ENCODE results near the gene HYAL1.

The HYAL1 gene

DNA sequence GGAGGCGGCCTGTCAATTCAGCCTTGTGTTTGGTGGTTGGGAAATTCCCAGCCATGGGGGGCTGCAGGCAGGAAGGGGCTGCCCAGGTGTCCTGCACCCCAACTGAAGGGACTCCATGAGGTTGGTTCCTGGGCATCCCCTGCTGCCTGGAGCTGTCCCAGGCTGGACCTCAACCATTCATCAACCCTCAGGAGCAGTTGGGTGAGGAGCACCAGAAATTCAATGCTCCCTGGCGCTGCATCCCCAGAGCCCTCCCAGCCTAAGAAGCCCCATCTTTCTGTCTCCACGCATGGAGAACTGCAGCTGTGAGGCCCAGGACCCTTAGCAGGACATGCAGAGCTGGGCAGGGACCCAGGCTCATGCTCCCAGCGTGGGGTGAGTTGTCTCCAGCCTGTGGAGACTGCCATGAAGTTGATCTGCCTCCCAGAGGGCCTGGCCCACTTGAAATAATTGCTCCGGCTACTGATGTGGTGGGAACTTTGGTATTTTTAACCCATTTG, 42.4 kb downstream of the HYAL1 start:
- H3K36me3 ChIP-seq (ENCODE audit: control insufficient read depth in 1 of 2, insufficient read depth in 2 of 2, low read depth in 1 of 2, low read length in 2 of 2) = peaks cover 35 to 38% of the 10 kb centered on the region in 2 experiments
- H4K91ac ChIP-seq (ENCODE audit: low read length) = peak overlapping the region; percentile 99

DNA sequence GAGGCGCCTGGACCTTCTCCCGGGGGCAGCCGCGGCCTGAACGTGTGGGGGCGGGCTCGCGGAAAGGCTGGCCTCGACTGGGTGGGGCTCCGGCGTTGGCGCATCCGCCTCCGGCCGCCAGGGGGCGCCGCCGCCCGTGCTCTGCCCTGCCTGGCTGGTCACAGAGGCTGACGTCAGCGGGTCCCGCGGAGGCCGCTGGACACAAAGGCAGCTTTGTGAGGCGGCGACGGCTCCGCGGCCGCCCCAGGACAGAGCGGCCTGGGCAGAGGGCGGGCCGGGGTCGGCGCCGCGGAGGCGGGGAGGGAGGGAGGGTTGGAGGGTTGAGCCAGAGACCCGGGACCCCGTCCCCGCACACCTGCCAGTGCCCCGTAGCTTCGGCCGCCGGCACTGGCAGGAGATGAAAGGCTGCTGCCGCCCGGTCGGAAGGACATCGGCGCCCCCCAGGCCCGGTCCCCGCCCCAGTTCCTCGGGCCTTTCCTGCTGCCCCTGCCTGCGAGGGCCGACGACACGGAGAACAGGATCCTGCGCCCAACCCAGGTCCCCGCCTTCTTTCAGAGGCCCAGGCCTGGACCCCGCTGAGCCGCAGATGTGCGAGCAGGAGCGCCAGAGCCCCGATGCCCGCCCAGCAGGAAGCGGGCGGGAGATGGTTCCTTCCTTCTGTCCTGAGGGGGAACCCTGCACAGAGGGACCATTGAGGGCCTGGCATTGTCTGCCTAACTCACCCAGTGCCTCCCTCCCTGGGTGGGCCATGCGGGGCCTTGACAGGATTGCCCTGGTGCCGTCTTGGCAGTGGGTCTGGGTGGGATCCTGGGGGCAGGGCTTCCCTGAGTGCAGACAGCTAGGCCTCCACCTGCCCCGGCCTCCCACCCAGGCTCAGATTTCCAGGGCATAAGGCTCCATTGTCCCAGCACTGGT, 43.1 kb downstream of the HYAL1 start:
- peak overlapping the region; percentile 87 for H2BK120ac ChIP-seq (ENCODE audit: low read depth, low read length)
- peak; percentile 88 for DNase-seq
- H3K27ac ChIP-seq (ENCODE audit: low read length, poor library complexity, severe bottlenecking) = peak overlapping the region; percentile 91
- H2BK5ac ChIP-seq (ENCODE audit: low read depth, low read length, poor library complexity, severe bottlenecking) = peak overlapping the region; percentile 92
- peak overlapping the region; percentile 81 to 96 for H3K18ac ChIP-seq (ENCODE audit: low read depth in 1 of 2, low read length in 2 of 2)
- peak overlapping the region in 1 of 2 experiments; percentile 59 for H2BK12ac ChIP-seq (ENCODE audit: low read length in 2 of 2)
- H3K27me3 ChIP-seq (ENCODE audit: control insufficient read depth in 1 of 2, insufficient read depth in 1 of 2, low read length in 2 of 2) = no peaks in the 10 kb centered on the region
- H3K4me1 ChIP-seq (ENCODE audit: control insufficient read depth, insufficient read depth, low read depth, low read length) = peaks cover 50% of the 10 kb centered on the region
- peak overlapping the region; percentile 79 for H3K4me2 ChIP-seq (ENCODE audit: low read length, poor library complexity, severe bottlenecking)
- peak overlapping the region; percentile 73 for H2BK15ac ChIP-seq (ENCODE audit: low read depth, poor library complexity, severe bottlenecking)
- H3K9ac ChIP-seq (ENCODE audit: low read length) = peak overlapping the region; percentile 91
- no peaks in the 10 kb centered on the region for H3K9me3 ChIP-seq (ENCODE audit: control insufficient read depth, low read length)
- H2AFZ ChIP-seq (ENCODE audit: low read depth, low read length) = no peak overlapping the region
- peak overlapping the region; percentile 99 for H4K91ac ChIP-seq (ENCODE audit: low read length)
- WGBS = 5% methylated on average over 51 of the region's 70 CpGs
- H4K8ac ChIP-seq (ENCODE audit: low read length) = peak overlapping the region; percentile 92
- H3K36me3 ChIP-seq (ENCODE audit: control insufficient read depth in 1 of 2, insufficient read depth in 2 of 2, low read depth in 1 of 2, low read length in 2 of 2) = peaks cover 39 to 43% of the 10 kb centered on the region in 2 experiments
- peak overlapping the region; percentile 94 for H3K4ac ChIP-seq (ENCODE audit: low read depth in 1 of 2, low read length in 2 of 2)
- H3K23ac ChIP-seq (ENCODE audit: low read length in 2 of 2) = peak overlapping the region in 1 of 2 experiments; percentile 98
- H3K14ac ChIP-seq (ENCODE audit: low read length in 2 of 2) = peak overlapping the region in 1 of 2 experiments; percentile 73
- peak overlapping the region; percentile 54 to 78 for H3K4me3 ChIP-seq (ENCODE audit: insufficient read depth in 1 of 2, low read depth in 1 of 2, low read length in 2 of 2)
- peak overlapping the region; percentile 94 for H2AK5ac ChIP-seq (ENCODE audit: low read length, severe bottlenecking)
- peaks cover 20% of the 10 kb centered on the region for H3K79me1 ChIP-seq (replicated peaks; ENCODE audit: low read length, poor library complexity, severe bottlenecking)

More for the DNA sequence above, 42.4 kb downstream of the HYAL1 start:
- H3K4me1 ChIP-seq (ENCODE audit: control insufficient read depth, insufficient read depth, low read depth, low read length) = peaks cover 55% of the 10 kb centered on the region
- H3K27me3 ChIP-seq (ENCODE audit: control insufficient read depth in 1 of 2, insufficient read depth in 1 of 2, low read length in 2 of 2) = no peaks in the 10 kb centered on the region
- peak overlapping the region; percentile 94 for H2AK5ac ChIP-seq (ENCODE audit: low read length, severe bottlenecking)
- no peaks in the 10 kb centered on the region for H3K9me3 ChIP-seq (ENCODE audit: control insufficient read depth, low read length)
- peak overlapping the region; percentile 81 to 96 for H3K18ac ChIP-seq (ENCODE audit: low read depth in 1 of 2, low read length in 2 of 2)
- peak overlapping the region; percentile 79 for H3K4me2 ChIP-seq (ENCODE audit: low read length, poor library complexity, severe bottlenecking)
- H3K27ac ChIP-seq (ENCODE audit: low read length, poor library complexity, severe bottlenecking) = peak overlapping the region; percentile 91
- H3K9ac ChIP-seq (ENCODE audit: low read length) = peak overlapping the region; percentile 91
- H3K23ac ChIP-seq (ENCODE audit: low read length in 2 of 2) = peak overlapping the region in 1 of 2 experiments; percentile 14
- H2BK12ac ChIP-seq (ENCODE audit: low read length in 2 of 2) = peak overlapping the region in 1 of 2 experiments; percentile 59
- peaks cover 19% of the 10 kb centered on the region for H3K79me1 ChIP-seq (replicated peaks; ENCODE audit: low read length, poor library complexity, severe bottlenecking)
- peak; percentile 68 for DNase-seq
- peak overlapping the region; percentile 73 for H2BK15ac ChIP-seq (ENCODE audit: low read depth, poor library complexity, severe bottlenecking)
- 73% methylated on average over 5 of the region's 5 CpGs for WGBS
- peak overlapping the region; percentile 87 for H2BK120ac ChIP-seq (ENCODE audit: low read depth, low read length)
- no peak overlapping the region for H2AFZ ChIP-seq (ENCODE audit: low read depth, low read length)
- peak overlapping the region; percentile 92 for H4K8ac ChIP-seq (ENCODE audit: low read length)
- H3K4ac ChIP-seq (ENCODE audit: low read depth in 1 of 2, low read length in 2 of 2) = peak overlapping the region; percentile 94
- H3K14ac ChIP-seq (ENCODE audit: low read length in 2 of 2) = peak overlapping the region in 1 of 2 experiments; percentile 73
- H2BK5ac ChIP-seq (ENCODE audit: low read depth, low read length, poor library complexity, severe bottlenecking) = no peak overlapping the region
- H3K4me3 ChIP-seq (ENCODE audit: insufficient read depth in 1 of 2, low read depth in 1 of 2, low read length in 2 of 2) = peak overlapping the region in 1 of 2 experiments; percentile 78

DNA sequence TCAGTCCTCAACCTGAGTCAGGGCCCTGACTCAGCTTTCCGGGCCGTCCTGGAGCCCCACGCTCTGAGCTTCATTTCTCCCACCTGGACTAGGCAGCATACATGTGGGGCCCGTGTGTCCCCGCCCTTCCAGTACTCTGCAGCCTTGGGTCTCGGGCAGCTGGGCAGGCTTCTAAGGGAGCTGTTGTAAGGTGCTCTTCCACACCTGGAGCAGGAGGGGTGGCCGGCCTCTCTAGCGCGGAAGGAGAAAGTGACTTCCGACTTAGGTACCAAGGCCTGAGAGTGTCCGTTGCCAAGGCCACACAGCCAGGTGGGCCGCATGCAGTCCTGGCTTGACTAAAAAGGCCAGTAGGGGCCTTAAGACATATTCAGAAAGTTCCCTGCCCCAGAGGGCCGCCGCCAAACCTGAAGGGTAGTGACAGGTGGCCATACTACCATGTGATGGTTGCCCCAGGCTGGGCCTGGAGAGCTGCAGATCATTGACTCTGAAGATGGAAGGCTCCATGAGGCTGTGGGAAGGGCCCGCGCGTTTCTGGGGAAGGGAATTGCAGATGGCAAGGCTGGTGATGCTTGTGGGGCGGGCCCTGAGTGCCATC, 43.8 kb downstream of the HYAL1 start:
- Histone ChIP-seq H4K91ac (ENCODE audit: low read length) (no peak overlapping the region), H2AFZ (ENCODE audit: low read depth, low read length) (no peak overlapping the region), H3K27me3 (ENCODE audit: control insufficient read depth in 1 of 2, insufficient read depth in 1 of 2, low read length in 2 of 2) (no peaks in the 10 kb centered on the region), H3K9ac (ENCODE audit: low read length) (peak overlapping the region; percentile 91), H3K4ac (ENCODE audit: low read depth in 1 of 2, low read length in 2 of 2) (peak overlapping the region; percentile 35 to 47), H3K14ac (ENCODE audit: low read length in 2 of 2) (no peak overlapping the region), H3K4me3 (ENCODE audit: insufficient read depth in 1 of 2, low read depth in 1 of 2, low read length in 2 of 2) (peak overlapping the region in 1 of 2 experiments; percentile 56), H3K36me3 (ENCODE audit: control insufficient read depth in 1 of 2, insufficient read depth in 2 of 2, low read depth in 1 of 2, low read length in 2 of 2) (peaks cover 47 to 51% of the 10 kb centered on the region in 2 experiments), H2BK12ac (ENCODE audit: low read length in 2 of 2) (peak overlapping the region; percentile 37 to 51), H3K23ac (ENCODE audit: low read length in 2 of 2) (no peak overlapping the region), H4K8ac (ENCODE audit: low read length) (peak overlapping the region; percentile 29), H3K4me1 (ENCODE audit: control insufficient read depth, insufficient read depth, low read depth, low read length) (peaks cover 52% of the 10 kb centered on the region), H3K9me3 (ENCODE audit: control insufficient read depth, low read length) (no peaks in the 10 kb centered on the region), H2BK5ac (ENCODE audit: low read depth, low read length, poor library complexity, severe bottlenecking) (no peak overlapping the region), H3K79me1 (replicated peaks; ENCODE audit: low read length, poor library complexity, severe bottlenecking) (peaks cover 21% of the 10 kb centered on the region), H3K4me2 (ENCODE audit: low read length, poor library complexity, severe bottlenecking) (no peak overlapping the region), H3K27ac (ENCODE audit: low read length, poor library complexity, severe bottlenecking) (peak overlapping the region; percentile 47), H2BK15ac (ENCODE audit: low read depth, poor library complexity, severe bottlenecking) (no peak overlapping the region), H3K18ac (ENCODE audit: low read depth in 1 of 2, low read length in 2 of 2) (no peak overlapping the region), H2AK5ac (ENCODE audit: low read length, severe bottlenecking) (peak overlapping the region; percentile 50), H2BK120ac (ENCODE audit: low read depth, low read length) (no peak overlapping the region)
- no peak for DNase-seq
- WGBS = 65% methylated on average over 18 of the region's 18 CpGs

DNA sequence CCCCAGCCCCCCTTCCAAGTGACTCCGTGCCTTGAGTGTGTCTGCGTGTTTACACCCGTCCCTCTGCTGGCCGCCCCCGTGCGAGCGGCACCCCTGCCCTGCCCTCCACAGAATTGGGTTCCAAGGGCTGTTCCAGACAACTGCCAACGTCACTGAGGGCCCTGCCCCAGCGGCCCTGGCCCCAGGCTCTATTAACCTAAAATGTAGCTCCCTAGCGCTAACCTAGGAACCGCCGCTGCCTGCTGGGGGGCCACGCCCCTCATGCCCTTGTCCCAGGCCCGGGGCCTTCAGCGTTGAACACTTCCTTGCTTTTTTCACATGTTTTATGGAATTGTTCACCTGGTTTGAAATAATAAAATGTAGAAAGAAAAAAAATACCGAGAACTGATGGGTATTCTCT, 44.4 kb downstream of the HYAL1 start:
- H3K27ac ChIP-seq (ENCODE audit: low read length, poor library complexity, severe bottlenecking) = no peak overlapping the region
- no peak overlapping the region for H4K91ac ChIP-seq (ENCODE audit: low read length)
- no peak overlapping the region for H3K18ac ChIP-seq (ENCODE audit: low read depth in 1 of 2, low read length in 2 of 2)
- no peaks in the 10 kb centered on the region for H3K27me3 ChIP-seq (ENCODE audit: control insufficient read depth in 1 of 2, insufficient read depth in 1 of 2, low read length in 2 of 2)
- peak overlapping the region; percentile 91 for H3K9ac ChIP-seq (ENCODE audit: low read length)
- H2BK15ac ChIP-seq (ENCODE audit: low read depth, poor library complexity, severe bottlenecking) = no peak overlapping the region
- H3K4me1 ChIP-seq (ENCODE audit: control insufficient read depth, insufficient read depth, low read depth, low read length) = peaks cover 53% of the 10 kb centered on the region
- peaks cover 21% of the 10 kb centered on the region for H3K79me1 ChIP-seq (replicated peaks; ENCODE audit: low read length, poor library complexity, severe bottlenecking)
- DNase-seq = no peak
- no peak overlapping the region for H2AFZ ChIP-seq (ENCODE audit: low read depth, low read length)
- no peak overlapping the region for H2BK120ac ChIP-seq (ENCODE audit: low read depth, low read length)
- H3K14ac ChIP-seq (ENCODE audit: low read length in 2 of 2) = no peak overlapping the region
- no peak overlapping the region for H3K4me3 ChIP-seq (ENCODE audit: insufficient read depth in 1 of 2, low read depth in 1 of 2, low read length in 2 of 2)
- no peak overlapping the region for H3K23ac ChIP-seq (ENCODE audit: low read length in 2 of 2)
- no peak overlapping the region for H3K4ac ChIP-seq (ENCODE audit: low read depth in 1 of 2, low read length in 2 of 2)
- peak overlapping the region; percentile 50 for H2AK5ac ChIP-seq (ENCODE audit: low read length, severe bottlenecking)
- H3K36me3 ChIP-seq (ENCODE audit: control insufficient read depth in 1 of 2, insufficient read depth in 2 of 2, low read depth in 1 of 2, low read length in 2 of 2) = peaks cover 52 to 56% of the 10 kb centered on the region in 2 experiments
- no peak overlapping the region for H3K4me2 ChIP-seq (ENCODE audit: low read length, poor library complexity, severe bottlenecking)
- no peak overlapping the region for H2BK12ac ChIP-seq (ENCODE audit: low read length in 2 of 2)
- WGBS = 90% methylated on average over 16 of the region's 16 CpGs
- no peak overlapping the region for H2BK5ac ChIP-seq (ENCODE audit: low read depth, low read length, poor library complexity, severe bottlenecking)
- H4K8ac ChIP-seq (ENCODE audit: low read length) = no peak overlapping the region
- no peaks in the 10 kb centered on the region for H3K9me3 ChIP-seq (ENCODE audit: control insufficient read depth, low read length)
